ENCODE data around the gene SPAG9. TPM values are rescaled to one million over a fixed set of nuclear protein-coding genes. Genes with fewer than 3 reads are reported as not detected.

SPAG9 gene
- total RNA-seq, 1 experiment from 2014 or later, result 90.5 TPM

- CTCF ChIA-PET, result interaction anchor here (0.6 to 1.8 kb wide), 12 partner anchors 29 to 156 kb away, joined by 3 to 29 read pairs (median 4); partner anchors contain the start of gene SPAG9
- intact Hi-C loops (cut with micrococcal nuclease), result loop anchor here (1.0 to 5.0 kb wide), 6 partner anchors 32 to 286 kb away; partner anchors contain the start of gene TOB1
- ATAC-seq, result peak; percentile 91
Observed at GRCh38 chr17:51153210-51154072, 32.8 kb upstream of the SPAG9 start, which contains the start of gene NME1. NME1 (plus strand) TSS chr17:51153559; CDS start chr17:51155655, 2,096 bp downstream.

DNA sequence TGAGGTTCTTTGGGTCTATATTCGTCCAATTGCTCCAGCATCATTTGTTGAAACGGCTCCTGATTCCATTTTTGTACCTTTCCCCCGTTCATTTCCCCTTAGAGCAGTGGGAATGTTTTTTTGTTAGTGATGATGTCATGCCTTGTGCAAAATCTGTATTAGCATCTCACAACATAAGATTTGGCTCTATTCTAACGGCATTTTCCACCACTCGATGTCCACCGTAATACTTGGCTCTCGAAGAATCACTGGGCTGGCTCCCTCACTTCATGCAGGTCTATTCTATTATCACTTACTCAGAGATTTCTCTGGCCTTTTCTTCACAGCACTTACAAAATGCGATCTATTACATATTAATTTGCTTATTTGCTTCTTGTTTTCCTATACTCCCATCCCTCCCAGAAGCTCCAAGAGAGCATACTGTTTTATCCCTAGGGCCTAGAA, 32.1 kb upstream of the SPAG9 start:
- Histone ChIP-seq H3K4me3 (ENCODE audit: low read length) (peak overlapping the region; percentile 64), H4K20me1 (ENCODE audit: low read length) (peaks cover 7% of the 10 kb centered on the region), H3K4me1 (ENCODE audit: insufficient read depth, low read length) (peaks cover 24% of the 10 kb centered on the region), H3K4me2 (ENCODE audit: low read length) (peak overlapping the region; percentile 89), H3K9me3 (ENCODE audit: low read length) (no peaks in the 10 kb centered on the region), H3K27me3 (ENCODE audit: low read length) (no peaks in the 10 kb centered on the region), H3K36me3 (ENCODE audit: low read depth, low read length) (peaks cover 20% of the 10 kb centered on the region), H3K79me2 (ENCODE audit: low read length) (peaks cover 44% of the 10 kb centered on the region), H3K27ac (ENCODE audit: low read length) (peak overlapping the region; percentile 40), H3K9ac (ENCODE audit: low read length) (peak overlapping the region; percentile 35), H3K9me2 (replicated peaks; ENCODE audit: low read length) (no peaks in the 10 kb centered on the region), H2AFZ (ENCODE audit: low read length) (peak overlapping the region; percentile 81), H3F3A (ENCODE audit: low read length, unreplicated experiment) (no peaks in the 10 kb centered on the region)
- ATAC-seq, result peak; percentile 13
- TSS peak; percentile 79 for BruUV-seq (replicated peaks)
- ChIA-PET POLR2A (ENCODE audit: unreplicated experiment) (interaction anchor here (0.6 to 1.7 kb wide), 5 partner anchors 32 to 149 kb away, joined by 3 to 13 read pairs (median 6); partner anchors contain the start of gene SPAG9), CTCF (interaction anchor here (0.8 to 1.8 kb wide), 5 partner anchors 28 to 152 kb away, joined by 4 to 29 read pairs (median 7); partner anchors contain the start of gene SPAG9)
- intact Hi-C loops (cut with micrococcal nuclease), result loop anchor here (1.0 to 5.0 kb wide), 6 partner anchors 31 to 285 kb away; partner anchors contain the start of gene TOB1
- TF ChIP-seq, protein P1, sequence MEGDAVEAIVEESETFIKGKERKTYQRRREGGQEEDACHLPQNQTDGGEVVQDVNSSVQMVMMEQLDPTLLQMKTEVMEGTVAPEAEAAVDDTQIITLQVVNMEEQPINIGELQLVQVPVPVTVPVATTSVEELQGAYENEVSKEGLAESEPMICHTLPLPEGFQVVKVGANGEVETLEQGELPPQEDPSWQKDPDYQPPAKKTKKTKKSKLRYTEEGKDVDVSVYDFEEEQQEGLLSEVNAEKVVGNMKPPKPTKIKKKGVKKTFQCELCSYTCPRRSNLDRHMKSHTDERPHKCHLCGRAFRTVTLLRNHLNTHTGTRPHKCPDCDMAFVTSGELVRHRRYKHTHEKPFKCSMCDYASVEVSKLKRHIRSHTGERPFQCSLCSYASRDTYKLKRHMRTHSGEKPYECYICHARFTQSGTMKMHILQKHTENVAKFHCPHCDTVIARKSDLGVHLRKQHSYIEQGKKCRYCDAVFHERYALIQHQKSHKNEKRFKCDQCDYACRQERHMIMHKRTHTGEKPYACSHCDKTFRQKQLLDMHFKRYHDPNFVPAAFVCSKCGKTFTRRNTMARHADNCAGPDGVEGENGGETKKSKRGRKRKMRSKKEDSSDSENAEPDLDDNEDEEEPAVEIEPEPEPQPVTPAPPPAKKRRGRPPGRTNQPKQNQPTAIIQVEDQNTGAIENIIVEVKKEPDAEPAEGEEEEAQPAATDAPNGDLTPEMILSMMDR (conservative IDR thresholded peaks at IDR 0.05; ENCODE audit: low read depth, low read length), result no peak
- TF ChIP-seq EZH2 (IDR thresholded peaks at IDR 0.05; ENCODE audit: low read length, unreplicated experiment), result no peak
- no peak for TF ChIP-seq EZH2phosphoT487 (IDR thresholded peaks at IDR 0.05; ENCODE audit: borderline replicate concordance, low read length)
- DNase-seq, result peak; percentile 40

More at GRCh38 chr17:51153210-51154072, 32.8 kb upstream of the SPAG9 start, which contains the start of gene NME1:
- DNase-seq, result peak; percentile 100
- BruUV-seq (replicated peaks), result no TSS peak
- peaks cover 51% of the 10 kb centered on the region for H3K79me2 ChIP-seq (ENCODE audit: low read length)
- no peaks in the 10 kb centered on the region for H3K27me3 ChIP-seq (ENCODE audit: low read length)
- H3K9ac ChIP-seq (ENCODE audit: low read length), result peak within 1 kb of the TSS; percentile 91
- no peaks in the 10 kb centered on the region for H3F3A ChIP-seq (ENCODE audit: low read length, unreplicated experiment)
- no peak for TF ChIP-seq EZH2 (IDR thresholded peaks at IDR 0.05; ENCODE audit: low read length, unreplicated experiment)
- TF ChIP-seq, protein P1 (conservative IDR thresholded peaks at IDR 0.05; ENCODE audit: low read depth, low read length), result peak; percentile 98
- H3K4me3 ChIP-seq (ENCODE audit: low read length), result peak within 1 kb of the TSS; percentile 87
- peaks cover 21% of the 10 kb centered on the region for H3K4me1 ChIP-seq (ENCODE audit: insufficient read depth, low read length)
- H2AFZ ChIP-seq (ENCODE audit: low read length), result peak within 1 kb of the TSS; percentile 81
- H4K20me1 ChIP-seq (ENCODE audit: low read length), result peaks cover 9% of the 10 kb centered on the region
- peak within 1 kb of the TSS; percentile 74 for H3K27ac ChIP-seq (ENCODE audit: low read length)
- H3K36me3 ChIP-seq (ENCODE audit: low read depth, low read length), result peaks cover 24% of the 10 kb centered on the region
- H3K9me3 ChIP-seq (ENCODE audit: low read length), result no peaks in the 10 kb centered on the region
- H3K4me2 ChIP-seq (ENCODE audit: low read length), result peak within 1 kb of the TSS; percentile 95
- POLR2A ChIA-PET (ENCODE audit: unreplicated experiment), result interaction anchor here (0.5 to 1.7 kb wide), 6 partner anchors 32 to 287 kb away, joined by 3 to 13 read pairs (median 6); partner anchors contain the start of genes SPAG9 and TOB1
- no peaks in the 10 kb centered on the region for H3K9me2 ChIP-seq (replicated peaks; ENCODE audit: low read length)
